AG09309 (cell line): ENCODE data around the gene SYT17.

Experiments
- DNase-seq: peaks from one replicate; pipeline ENCODE4 v3.0.0-alpha.2; 2010; ENCODE audit warnings: low read depth
- H3K4me3 ChIP-seq: 2 replicates; pipeline ENCODE4 v1.5.1; 2011; ENCODE audit warnings: mild to moderate bottlenecking, low read depth, low read length, moderate library complexity; ENCODE audit not compliant: control insufficient read depth
- CTCF ChIP-seq: IDR thresholded peaks from 2 replicates; pipeline ENCODE4 v1.5.1; 2011; ENCODE audit warnings: mild to moderate bottlenecking, low read depth, low read length, inconsistent platforms; ENCODE audit not compliant: insufficient read depth, control insufficient read depth; ENCODE audit errors: missing control alignments

SYT17 gene

GRCh38 chr16:19127674-19128131 is 40.3 kb upstream of the SYT17 start:
- DNase-seq, result no peak
- no peak for TF ChIP-seq CTCF
- no peak overlapping the region for H3K4me3 ChIP-seq

GRCh38 chr16:19128454-19129200 is 39.4 kb upstream of the SYT17 start:
- TF ChIP-seq CTCF, result no peak
- no peak overlapping the region for H3K4me3 ChIP-seq
- no peak for DNase-seq

DNA sequence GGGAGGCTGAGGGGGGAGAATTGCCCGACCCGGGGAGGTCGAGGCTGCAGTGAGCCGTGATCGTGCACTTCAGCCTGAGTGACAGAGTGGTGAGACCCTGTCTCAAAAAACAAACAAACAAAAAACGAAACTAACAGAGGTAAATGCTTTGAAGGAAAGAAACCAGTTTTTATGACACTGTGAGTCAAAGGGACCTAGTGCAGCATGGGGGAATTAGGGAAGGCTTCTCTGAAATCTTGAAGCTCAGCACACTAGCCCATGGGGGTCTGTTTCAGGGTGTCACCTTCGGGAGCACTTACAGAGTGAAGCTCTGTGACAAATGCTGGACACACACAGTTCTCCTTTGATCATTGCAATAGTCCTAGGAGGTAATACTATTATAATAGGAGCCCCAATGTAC is 37.7 kb upstream of the SYT17 start:
- no peak for TF ChIP-seq CTCF
- no peak for DNase-seq
- no peak overlapping the region for H3K4me3 ChIP-seq

- no peak overlapping the region for H3K4me3 ChIP-seq
- no peak for DNase-seq
- no peak for TF ChIP-seq CTCF
Observed at GRCh38 chr16:19130852-19131824, 36.9 kb upstream of the SYT17 start.

DNA sequence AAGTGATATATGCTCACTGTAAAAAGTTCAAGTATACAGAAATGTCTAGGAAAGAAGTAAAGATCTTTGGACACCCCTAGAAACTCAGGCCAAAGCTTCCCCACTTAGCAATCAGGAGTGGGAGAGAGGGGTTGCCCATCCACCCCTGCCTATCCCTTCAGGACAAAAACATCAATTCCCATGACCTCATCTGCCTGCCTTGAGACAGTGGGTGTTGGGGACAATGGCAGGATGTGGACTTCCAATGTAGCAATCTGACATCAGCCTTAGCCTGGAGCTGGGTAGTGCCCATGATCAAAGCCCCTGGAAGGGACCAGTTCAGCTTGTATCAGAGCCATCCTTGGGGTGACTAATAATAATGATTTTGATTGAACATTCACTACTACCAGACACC is 36.2 kb upstream of the SYT17 start:
- TF ChIP-seq CTCF, result no peak
- no peak for DNase-seq
- H3K4me3 ChIP-seq, result no peak overlapping the region

DNA sequence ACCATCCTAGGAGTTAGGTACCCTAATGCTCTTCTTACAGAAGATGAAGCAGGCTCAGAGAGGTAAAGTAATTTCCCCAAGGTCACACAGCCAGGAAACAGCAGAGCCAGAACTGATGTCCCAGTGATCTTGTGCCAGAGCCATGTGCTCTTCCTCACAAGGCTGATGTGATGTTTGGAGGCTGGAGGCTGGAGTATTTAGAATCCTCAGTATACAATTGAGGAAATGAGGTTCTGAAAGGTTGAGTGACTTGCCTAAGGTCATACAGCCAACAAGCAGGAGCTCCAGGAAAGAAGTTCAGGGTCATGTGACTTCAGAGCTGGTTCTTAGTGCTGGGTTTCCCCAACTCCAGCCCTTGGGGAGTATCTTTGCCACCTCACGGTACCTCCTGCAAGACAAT is 35.8 kb upstream of the SYT17 start:
- H3K4me3 ChIP-seq, result no peak overlapping the region
- TF ChIP-seq CTCF, result no peak
- DNase-seq, result no peak
